RWPE1 (cell line): Measurements from ENCODE around the gene KDM4B.
A peak's percentile ranks its signal among the peaks of the same experiment; 100 is the strongest.

Experiments used
- CTCF ChIA-PET: fragments of 350-600 bp; sonication (Branson Sonifier 250); formaldehyde crosslinking; extraction: SDS; loops from one replicate; lab custom pipeline; 2021; lab: Yijun Ruan, JAX
- POLR2A ChIA-PET: fragments of 400-600 bp; formaldehyde crosslinking; extraction: SDS; loops from one replicate; lab custom pipeline; 2020; ENCODE audit warnings: antibody characterized with exemption; ENCODE audit not compliant: low non-redundant PET; lab: Yijun Ruan, JAX
- DNase-seq: peaks from one replicate; pipeline ENCODE4 v3.0.0; 2012; ENCODE audit warnings: low spot score
- H3K27ac ChIP-seq: fragments of 450-650 bp; 2 replicates; pipeline ENCODE4 v1.5.1; 2017
- TF ChIP-seq, protein P1 (sequence below): fragments of 450-650 bp; conservative IDR thresholded peaks from 2 replicates; pipeline ENCODE4 v1.5.1; 2017; ENCODE audit warnings: low read depth, mild to moderate bottlenecking

The KDM4B gene

DNA sequence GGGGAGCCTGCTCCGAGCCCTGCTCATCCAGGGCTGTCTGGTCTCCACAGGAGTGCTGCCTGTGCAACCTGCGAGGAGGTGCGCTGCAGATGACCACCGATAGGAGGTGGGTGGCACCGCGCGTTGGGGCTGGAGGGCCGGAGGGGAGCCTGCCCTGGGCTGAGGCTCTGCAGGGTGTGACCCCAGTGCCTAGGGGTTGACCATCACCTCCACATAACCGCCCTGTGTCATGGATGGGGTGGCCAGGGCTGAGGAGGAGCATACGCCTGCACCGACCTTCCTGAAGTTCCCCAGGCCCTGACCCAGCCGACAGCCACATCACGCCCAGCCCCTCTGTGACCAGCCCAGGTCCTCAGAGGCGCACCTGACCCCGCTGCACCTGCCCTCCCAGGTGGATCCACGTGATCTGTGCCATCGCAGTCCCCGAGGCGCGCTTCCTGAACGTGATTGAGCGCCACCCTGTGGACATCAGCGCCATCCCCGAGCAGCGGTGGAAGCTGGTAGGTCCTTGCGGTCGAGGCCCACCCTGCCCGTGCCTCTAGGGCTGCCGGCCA, 168.7 kb downstream of the KDM4B start:
- ChIA-PET CTCF (interaction anchor here (0.6 kb wide), 1 partner anchor 121 kb away, joined by 3 read pairs; no protein-coding TSS in a partner anchor), POLR2A (no interaction called here)
- DNase-seq: no peak
- H3K27ac ChIP-seq: no peak overlapping the region
- TF ChIP-seq, protein P1, sequence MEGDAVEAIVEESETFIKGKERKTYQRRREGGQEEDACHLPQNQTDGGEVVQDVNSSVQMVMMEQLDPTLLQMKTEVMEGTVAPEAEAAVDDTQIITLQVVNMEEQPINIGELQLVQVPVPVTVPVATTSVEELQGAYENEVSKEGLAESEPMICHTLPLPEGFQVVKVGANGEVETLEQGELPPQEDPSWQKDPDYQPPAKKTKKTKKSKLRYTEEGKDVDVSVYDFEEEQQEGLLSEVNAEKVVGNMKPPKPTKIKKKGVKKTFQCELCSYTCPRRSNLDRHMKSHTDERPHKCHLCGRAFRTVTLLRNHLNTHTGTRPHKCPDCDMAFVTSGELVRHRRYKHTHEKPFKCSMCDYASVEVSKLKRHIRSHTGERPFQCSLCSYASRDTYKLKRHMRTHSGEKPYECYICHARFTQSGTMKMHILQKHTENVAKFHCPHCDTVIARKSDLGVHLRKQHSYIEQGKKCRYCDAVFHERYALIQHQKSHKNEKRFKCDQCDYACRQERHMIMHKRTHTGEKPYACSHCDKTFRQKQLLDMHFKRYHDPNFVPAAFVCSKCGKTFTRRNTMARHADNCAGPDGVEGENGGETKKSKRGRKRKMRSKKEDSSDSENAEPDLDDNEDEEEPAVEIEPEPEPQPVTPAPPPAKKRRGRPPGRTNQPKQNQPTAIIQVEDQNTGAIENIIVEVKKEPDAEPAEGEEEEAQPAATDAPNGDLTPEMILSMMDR: 0 out of 2 replicates have a peak, but pooled peaks have one; percentile 18

DNA sequence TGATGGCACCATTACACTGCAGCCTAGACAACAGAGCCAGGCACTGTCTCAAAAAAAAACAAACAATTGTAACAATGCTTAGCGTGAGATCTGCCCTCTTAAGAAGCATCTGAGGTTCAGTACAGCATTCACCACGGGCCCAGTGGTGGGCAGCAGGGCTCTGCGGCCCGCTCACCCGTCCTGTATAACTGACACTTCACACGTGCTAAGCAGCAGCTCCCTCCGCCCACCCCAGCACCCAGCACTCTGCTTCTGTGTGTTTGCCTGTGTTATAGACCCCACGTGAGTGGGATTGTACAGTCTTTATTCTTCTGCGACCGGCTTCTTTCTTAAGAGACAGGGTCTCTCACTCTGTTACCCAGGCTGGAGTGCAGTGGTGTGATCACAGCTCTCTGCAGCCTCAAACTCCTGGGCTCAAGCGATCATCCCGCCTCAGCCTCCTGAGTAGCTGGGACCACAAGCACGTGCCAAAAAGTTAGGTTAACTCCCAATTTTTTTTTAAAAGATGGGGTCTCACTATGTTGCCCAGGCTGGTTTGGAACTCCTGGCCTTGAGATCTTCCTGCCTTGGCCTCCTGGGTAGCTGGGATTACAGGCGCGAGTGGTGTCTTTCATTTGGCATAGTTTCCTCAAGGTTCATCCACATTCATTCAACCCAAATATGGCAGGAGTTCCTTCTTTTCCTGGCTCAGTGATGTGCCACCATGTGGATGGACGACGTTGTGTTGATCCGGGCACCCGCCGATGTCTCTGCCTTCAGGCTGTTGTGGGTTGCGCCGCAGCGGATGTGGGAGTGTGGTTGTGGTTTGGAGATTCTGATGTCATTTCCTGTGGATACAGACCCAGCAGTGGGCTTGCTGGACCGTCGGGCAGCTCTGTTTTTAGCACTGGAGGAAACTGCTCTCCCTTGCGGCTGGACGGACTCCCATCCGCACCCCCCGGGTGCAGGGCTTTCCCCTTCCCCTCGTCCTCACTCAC, 170.0 kb downstream of the KDM4B start:
- POLR2A ChIA-PET: no interaction called here
- TF ChIP-seq, protein P1: no peak
- H3K27ac ChIP-seq: no peak overlapping the region
- DNase-seq: no peak
- CTCF ChIA-PET: interaction anchor here (0.7 kb wide), 1 partner anchor 15 kb away, joined by 4 read pairs; no protein-coding TSS in a partner anchor

DNA sequence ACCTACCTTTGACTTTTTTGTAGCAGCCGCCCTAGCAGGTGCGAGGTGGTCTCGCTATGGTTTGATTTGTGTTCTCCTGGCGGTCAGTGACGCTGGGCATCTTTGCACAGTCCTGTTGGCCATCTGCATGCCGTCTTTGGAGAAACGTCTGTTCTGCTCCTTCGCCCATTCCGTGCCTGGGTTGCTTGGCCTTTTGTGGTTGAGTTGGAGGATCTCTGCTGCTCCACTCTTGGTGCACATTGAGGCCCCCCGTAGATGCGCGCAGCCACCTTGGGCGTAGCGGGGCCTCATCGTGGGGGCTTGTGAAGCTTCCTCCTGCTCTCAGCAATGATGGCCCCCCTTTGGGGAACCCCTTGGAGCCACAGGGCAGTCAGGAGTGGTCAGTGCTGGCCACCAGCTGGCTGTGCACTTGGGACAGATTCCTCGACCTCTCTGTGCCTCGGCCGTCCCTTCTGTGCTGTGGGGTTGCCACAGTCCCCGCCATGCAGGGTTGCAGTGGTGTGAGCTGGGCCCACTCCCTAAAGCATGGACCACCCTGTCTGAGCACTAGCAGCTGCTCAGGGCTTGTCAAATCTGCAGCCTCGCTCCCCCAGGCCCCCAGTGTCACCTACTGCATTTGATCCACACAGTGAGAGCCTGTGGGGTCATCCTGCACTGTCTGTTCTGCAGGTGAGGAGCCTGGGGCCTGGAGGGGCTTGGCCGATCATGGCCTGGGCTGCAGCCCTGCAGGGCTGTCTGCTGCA, 170.8 kb downstream of the KDM4B start:
- TF ChIP-seq, protein P1: no peak
- ChIA-PET CTCF (interaction anchor here (0.7 kb wide), 1 partner anchor 14 kb away, joined by 4 read pairs; no protein-coding TSS in a partner anchor), POLR2A (no interaction called here)
- DNase-seq: no peak
- H3K27ac ChIP-seq: no peak overlapping the region

DNA sequence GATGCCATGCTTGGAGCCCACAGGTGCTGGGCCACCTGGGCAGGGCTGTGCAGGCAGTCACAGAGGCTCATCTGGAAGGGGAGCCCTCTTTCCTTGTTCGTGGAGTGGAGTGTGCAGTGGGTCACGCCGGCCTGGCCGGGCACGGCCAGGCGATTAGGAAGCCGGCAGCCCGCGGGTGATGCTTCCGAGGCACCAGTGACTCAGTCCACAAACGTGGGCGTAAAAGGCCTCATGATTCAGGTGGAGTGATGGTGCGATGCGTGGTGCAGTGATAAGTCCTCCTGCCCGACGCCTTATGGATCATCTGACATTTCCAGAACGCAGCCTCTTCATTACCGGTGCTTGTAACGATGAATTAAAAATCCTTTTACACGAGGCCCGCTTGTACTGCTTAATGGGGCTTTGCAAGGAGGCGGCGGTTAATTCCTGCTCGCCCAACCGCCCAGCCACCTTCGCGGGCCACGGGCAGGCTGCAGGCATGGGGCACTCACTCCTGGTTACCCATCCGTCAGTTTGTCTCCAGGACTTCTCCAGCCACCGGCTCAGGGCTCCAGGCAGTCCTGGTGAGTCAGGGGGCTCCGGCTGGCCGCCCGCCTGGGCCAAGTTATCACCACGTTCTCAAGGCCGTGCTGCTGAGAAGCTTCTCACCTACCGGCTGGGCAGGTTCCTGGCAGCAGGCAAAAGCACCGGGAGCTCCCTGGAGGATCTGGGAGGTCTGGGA, 172.4 kb downstream of the KDM4B start:
- no peak overlapping the region for H3K27ac ChIP-seq
- peak; percentile 41 for DNase-seq
- TF ChIP-seq, protein P1: no peak
- ChIA-PET CTCF (no interaction called here), POLR2A (no interaction called here)

DNA sequence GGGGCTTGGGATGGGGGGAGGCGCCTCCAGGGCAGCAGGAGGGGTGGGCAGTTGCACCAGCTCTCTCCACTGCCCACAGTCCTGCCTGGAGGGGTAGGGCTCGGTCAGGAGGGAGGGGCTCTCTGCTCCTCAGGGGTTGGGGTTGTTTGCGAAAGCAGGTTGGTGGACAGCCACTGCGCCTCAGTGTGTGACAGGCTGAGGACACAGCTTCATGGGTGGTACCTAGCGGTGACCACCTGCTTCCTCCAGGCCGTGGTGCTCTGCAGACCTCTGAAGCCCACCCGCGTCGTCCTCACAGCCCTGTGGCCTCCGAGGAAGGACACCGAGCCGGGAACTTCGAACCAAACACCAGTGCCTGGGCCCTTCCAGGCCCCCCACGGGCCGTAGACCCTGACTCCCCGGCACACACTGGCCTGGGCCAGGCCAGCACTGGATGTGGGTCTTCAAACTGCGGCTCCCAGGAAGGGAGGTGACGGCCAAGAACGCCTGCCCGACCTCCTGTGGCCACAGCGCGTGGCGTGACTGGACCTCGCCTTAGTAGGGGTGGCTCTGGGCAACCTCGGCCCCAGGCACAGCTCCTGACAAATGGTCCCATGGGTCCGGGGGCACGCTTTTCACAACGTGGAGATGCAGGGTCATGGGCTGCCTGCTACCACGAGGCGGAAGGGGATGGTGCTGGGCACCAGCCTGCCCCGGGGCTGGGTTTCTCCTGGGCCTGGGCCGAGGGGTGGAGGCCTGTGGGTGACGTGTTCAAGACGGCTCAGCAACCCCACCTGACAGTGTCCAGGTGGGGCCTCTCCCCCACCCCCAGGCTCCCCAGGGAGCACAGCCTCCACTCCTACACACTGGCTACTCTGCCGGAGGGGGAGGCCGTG, 173.2 kb downstream of the KDM4B start:
- CTCF ChIA-PET: no interaction called here
- H3K27ac ChIP-seq: no peak overlapping the region
- POLR2A ChIA-PET: no interaction called here
- DNase-seq: no peak
- TF ChIP-seq, protein P1: no peak
